HG03520 (cell line): ENCODE results near the gene TPBG.

ENCODE experiments used
- ATAC-seq: cut with Tn5 transposase; IDR thresholded peaks from one replicate; pipeline ENCODE4 v1.9.1; 2021; ENCODE audit warnings: mild to moderate bottlenecking, moderate library complexity; ENCODE audit not compliant: unreplicated experiment

Gene TPBG, protein sequence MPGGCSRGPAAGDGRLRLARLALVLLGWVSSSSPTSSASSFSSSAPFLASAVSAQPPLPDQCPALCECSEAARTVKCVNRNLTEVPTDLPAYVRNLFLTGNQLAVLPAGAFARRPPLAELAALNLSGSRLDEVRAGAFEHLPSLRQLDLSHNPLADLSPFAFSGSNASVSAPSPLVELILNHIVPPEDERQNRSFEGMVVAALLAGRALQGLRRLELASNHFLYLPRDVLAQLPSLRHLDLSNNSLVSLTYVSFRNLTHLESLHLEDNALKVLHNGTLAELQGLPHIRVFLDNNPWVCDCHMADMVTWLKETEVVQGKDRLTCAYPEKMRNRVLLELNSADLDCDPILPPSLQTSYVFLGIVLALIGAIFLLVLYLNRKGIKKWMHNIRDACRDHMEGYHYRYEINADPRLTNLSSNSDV

DNA sequence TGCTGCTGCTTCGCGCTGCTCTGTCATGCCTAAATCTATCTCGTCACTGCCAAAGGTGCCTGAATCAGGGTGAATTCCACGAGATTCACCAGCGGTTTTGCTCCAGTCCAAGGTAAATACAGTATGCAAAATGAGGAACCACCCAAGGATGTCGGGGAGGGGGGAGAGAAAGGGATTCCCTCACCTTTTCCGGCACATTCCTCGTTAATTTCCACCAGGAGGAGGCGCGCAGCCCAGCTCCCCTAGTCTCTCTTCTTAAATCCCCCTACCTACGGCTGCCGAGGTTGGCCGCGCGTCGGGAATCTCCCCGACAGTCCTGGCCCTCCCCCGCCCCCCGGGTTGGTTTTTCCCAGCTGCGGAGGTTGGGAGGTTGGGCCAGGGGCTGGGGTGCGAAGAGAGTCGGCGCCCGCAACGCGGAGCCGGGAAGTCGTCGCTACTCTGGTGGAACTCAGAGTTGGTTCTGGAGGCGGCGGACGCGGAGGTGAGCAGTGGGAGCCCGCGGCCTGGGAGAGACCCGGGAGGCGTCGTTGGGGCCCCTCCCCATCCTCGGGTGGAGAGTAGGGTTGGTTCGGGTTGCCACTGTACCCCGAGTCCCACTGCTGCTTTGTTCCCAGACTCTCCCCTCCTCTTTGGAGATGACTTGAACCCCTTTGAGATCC is at the start of gene TPBG:
Gene TPBG (plus strand): TSS at position 390 of the 659 bp plus-strand sequence. CDS start 1,145 bp downstream, outside the sequence.
- peak; percentile 41 for ATAC-seq

DNA sequence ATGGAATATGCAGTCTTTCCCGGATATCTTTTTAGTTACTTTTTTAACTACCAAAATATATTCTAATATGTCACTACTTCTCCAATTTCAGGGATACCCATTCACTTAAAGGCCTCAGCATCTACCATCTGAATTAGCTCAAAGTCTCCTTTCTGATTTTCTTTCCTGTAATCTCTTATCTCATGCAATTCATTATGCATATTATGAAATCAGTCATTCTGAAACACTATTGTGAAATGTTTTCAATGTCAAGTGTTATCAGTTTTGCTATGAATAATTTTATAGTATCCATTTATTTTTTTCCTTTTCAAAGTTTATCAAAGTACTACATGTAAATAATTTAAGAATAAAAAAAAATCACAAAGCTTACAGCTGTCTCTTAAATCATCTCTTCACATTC is 41.2 kb upstream of the TPBG start:
- ATAC-seq = no peak

DNA sequence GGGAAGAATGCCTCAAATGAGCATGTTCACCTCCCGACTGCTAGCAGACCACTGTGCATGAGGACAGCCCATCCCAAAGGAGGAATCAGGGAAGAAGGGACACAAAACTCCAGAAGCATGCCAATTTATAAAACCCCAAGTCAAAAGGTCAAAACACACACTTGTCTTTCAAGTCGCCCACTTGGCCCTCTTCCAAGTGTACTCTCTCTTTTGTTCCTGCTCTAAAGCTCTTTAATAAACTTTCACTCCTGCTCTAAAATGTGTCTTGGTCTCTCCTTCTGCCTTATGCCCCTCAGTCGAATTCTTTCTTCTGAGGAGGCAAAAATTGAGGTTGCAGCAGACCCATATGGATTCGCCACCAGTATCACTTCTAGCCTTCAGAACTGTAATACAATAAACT is 33.9 kb upstream of the TPBG start:
- ATAC-seq = no peak

DNA sequence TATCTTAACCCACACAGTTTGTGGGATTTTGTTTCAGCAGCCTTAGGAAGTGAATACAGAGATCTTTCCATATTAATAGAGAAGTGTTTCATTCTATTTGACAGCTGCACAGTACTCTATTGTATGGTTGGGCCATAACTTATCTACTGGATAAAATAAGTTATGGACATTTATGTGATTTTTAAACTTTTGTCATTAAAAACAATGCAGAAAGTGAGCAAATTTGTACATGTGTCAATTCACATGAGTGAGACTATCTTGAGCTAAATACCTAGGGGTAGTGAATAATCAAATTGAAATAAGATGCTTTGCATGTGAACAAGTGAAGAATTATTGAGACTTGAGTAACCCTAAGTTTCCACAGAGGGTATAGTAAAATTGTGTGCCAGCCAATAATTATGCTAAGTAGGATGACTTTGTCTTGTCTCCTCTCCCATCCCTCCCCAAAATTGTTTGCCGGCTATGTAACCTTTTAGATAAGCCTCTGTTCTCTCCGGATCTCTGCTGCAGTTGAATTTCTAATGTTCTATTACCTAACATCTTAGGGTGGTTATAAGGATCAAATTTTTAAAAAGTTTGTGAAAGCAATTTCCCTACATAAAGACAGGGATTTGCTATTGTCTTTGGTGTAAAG is 33.3 kb upstream of the TPBG start:
- no peak for ATAC-seq

DNA sequence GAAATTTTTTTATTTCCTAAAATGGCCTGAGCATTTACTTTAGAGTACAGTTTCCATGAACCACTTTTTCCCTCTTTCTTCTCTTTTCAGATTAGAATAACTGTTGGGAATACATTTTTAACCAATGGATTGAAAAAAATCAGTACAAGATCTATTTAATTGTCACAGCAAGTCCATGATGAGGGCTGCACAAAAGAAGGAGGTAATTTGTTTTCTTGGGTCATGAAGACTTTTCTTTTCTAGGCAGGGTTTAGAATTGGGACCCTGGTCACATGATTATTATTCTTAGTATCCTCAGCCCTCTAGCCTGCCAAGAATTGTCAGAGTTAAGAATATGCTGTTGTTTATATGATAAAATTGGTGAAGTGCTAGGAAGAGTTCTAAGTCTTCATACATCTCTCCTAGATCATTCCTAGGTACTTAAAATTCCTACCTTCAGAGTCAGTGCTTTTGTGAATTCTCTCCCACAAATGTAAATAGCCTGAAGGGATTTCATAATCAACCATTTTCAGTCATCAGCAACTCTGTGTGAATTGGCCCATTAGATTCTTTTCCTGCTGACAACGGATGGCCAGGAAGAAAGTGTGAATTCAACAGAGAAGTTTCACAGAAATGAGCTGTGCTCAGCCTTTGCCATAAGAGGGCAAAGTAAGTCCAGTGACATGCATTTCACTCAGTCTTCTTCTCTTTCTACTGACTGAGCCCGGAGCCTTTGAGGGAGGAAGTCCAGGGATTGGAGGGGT is 32.4 kb upstream of the TPBG start:
- no peak for ATAC-seq

DNA sequence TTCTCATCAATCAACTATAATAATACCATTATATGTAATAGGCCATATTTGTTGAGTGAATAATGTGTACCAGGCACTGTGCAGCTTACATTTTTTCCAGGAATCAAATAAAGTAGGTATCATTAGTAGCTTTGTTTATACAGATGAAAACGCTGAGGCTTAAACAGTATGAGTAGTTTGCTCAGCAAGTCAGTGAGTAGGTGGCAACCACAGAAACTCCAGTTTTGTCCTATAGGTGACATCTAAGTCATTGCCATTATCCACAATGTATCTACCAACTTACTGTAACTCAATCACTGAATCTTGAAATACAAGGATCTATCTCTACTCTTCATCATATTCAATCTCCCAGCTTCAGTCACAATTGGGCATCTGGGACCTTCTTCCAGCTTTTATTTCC is 29.8 kb upstream of the TPBG start:
- ATAC-seq = no peak

DNA sequence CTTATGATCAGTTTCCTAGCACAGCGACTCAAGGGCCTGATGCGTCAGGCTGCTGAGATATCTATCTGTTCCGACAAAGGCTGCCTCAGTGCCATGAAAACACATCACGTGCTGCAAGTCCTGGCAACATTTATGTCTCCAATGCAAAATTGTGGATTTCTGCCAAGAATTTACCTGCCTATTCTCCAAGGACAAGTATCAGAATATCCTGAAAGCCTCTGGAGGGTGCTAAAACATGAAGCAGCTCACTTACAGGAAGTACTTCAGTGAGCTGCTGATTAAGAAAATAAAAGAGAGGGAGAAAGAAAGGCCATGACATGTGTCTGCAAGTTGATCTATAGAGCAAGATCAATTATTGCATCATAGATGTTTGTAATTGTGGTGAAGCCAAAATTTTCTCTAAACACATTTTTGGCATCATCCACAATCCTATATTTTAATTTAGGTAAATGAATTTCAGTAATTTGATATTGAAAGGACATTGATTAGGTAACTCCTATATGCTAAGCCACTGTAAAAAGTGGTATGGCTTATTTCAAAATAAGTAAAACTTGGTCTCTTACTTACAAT is 25.8 kb upstream of the TPBG start:
- no peak for ATAC-seq

DNA sequence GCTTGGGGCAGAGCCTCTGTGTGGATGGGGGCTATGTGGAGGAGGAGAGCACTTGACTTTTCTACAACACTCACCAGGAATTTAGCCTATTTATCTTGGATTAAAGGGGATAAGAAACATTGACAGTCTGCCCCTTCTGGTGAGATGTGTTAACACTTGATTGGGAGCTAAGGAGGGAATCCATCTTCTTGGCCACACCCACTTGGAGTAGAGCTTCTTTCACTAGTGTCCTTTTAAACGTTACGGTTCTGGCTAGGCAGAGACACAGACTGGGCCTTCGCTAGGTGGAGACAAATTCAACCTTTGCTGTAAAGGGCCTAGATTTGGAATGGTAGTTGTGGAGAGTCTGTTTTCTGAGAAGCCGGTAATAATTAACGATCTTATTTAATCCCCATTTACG is 15.5 kb upstream of the TPBG start:
- no peak for ATAC-seq

DNA sequence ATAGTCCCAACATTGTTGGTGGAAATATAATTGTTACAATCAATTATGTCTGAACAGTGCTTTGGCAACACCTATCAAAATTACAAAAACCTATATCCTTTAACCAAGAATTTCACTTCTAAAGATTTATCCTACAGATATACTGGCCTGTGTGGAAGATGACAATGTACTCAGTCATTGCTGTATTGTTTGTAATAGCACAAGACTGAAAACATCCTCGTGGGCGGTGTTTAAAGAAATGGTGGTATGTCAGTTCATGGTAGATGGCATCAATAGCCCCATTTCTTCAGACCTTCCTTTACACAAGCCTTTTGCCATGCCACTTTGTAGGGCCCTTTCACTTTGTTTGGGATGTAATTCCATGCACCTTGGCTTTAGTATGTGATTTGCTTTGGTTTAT is 9.8 kb upstream of the TPBG start:
- no peak for ATAC-seq

DNA sequence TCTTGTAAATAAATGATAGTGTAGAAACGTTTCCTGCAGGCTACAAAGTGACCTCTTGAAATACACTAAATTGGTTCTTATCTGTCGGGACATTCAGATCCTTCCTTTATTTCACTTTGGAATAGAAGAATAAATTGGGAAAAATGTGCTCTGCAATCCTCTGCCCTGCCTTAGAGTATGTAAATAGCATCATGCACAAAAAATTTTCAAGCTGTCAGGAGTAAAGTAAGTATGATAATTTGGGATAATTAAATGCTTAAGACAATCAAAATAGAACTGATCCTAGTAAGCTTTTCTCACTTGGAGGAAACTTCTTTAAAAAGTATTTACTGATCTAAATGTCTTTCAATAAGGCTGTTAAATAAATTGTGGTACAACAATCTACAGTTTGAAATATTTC is 3.1 kb upstream of the TPBG start:
- no peak for ATAC-seq

DNA sequence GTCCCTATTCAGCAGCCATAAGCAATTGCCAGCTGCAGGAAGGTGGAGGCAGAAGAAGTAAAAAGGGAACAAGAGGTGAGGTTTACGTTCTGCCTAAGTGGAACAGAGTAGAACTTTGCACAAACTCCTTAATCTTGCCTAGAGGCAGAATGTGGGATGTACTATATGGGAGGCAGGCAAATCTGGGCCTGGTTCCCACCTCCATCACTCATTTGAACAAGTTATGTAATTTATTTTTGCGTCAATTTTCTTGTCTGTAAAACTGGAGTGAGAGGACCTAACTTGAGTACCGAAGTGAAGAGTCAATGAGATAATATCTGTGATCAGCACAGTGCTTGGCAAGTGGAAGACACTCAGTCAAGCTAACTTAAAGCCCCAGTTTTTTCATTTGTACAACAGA is 2.0 kb upstream of the TPBG start:
- no peak for ATAC-seq

DNA sequence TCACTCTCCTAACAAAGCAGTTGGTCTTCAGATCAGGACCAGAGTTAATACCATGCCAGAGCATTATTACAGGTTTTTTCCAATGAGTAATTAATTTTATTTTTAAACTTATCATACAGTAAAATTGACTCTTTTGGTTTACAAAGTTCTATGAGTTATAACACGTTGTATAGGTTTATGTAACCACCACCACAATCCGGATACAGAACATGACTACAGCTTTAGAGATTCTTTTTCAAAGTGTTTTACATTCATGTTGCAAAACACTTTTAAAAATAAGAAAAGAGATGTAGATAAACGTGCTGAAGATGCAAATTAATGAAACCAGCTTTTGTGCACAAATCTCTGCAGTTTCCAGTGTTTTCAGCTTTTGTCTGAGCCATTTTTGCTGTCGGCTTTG is 1.5 kb upstream of the TPBG start:
- no peak for ATAC-seq

DNA sequence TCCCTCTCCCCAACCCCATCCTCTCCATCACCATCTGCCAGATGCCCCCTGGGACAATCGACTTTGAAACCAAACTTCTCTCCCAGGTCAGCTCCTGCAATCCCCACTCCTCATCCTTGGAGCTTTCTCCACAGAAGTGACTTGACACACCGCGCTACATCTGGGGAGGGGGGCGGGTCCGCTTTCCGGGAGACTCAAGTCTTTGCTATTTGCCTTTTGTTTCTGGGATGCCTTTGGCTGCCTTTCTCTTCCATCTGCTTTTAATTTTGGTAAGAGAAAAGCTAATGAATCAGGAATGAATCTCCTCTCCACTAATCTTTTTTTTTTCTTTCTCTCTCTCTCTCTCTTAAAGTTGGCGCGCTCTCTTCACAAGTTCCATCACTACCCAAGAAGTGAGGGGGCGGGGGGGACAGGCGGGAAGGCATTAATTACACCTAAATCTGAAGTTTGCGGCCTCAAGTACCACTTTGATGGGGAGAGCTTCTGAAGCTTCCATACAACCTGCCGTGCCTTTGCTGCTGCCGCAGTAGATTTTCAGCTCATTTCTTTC is 664 bp upstream of the TPBG start:
- no peak for ATAC-seq

DNA sequence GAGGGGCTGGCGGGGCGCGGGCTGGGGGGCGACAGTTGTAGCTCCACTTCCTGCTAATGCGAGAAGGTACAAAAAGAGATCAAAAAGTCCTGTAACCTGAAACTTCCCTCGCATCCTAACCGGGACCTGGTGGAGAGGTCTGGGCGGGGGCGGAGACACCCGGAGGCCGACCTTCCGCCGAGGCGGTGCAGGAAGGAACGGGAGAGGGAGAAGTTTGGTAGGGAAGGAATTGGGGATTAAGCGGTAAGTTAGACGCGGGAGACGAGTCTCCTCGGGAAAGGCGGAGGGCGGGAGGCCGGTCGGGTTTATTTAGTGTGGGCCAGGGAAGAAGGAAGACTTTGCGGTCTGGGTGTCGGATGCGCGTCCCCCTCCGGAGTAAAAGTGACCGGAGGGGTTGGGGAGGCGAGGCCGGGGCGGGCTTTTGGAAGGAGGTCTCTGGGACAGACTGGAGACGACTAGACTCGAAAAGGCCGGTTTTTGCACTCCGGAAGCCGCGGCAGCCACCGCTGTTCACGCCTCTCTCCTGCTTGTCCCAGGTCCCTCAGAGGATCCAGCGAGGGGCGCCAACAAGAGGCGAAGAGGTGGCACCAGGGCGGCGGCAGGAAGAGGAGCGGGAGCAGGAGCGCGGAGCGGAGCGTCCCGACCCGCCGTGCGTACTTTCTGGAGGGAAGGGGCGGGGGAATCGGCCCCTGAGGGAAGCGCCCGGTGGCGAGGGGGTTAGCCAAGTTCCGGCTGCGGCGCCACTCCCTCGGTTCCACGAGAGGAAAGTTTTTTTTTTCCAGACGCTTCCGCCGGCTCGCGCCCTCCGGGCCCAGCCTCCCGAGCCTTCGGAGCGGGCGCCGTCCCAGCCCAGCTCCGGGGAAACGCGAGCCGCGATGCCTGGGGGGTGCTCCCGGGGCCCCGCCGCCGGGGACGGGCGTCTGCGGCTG is 734 bp downstream of the TPBG start:
- ATAC-seq = no peak

DNA sequence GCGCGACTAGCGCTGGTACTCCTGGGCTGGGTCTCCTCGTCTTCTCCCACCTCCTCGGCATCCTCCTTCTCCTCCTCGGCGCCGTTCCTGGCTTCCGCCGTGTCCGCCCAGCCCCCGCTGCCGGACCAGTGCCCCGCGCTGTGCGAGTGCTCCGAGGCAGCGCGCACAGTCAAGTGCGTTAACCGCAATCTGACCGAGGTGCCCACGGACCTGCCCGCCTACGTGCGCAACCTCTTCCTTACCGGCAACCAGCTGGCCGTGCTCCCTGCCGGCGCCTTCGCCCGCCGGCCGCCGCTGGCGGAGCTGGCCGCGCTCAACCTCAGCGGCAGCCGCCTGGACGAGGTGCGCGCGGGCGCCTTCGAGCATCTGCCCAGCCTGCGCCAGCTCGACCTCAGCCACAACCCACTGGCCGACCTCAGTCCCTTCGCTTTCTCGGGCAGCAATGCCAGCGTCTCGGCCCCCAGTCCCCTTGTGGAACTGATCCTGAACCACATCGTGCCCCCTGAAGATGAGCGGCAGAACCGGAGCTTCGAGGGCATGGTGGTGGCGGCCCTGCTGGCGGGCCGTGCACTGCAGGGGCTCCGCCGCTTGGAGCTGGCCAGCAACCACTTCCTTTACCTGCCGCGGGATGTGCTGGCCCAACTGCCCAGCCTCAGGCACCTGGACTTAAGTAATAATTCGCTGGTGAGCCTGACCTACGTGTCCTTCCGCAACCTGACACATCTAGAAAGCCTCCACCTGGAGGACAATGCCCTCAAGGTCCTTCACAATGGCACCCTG is 1.6 kb downstream of the TPBG start:
- ATAC-seq = no peak

DNA sequence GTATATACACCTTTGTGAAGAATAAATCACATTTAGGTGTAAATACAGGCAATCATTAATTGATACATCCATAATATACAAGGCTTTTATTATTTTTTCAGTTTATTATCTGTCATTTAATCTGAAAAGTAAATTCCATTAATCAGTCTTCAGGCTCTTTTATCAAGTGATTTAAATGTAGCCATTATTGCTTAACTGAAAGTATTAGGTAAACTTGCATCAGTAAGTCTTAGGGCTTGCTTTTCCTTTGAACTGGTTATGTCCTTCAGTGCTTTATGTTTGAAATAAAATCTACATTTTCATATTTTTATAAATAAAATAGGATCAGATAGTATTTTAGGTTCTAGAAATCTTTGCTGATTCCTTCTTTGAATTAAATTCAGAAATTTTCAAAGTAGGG is 4.1 kb downstream of the TPBG start:
- no peak for ATAC-seq

DNA sequence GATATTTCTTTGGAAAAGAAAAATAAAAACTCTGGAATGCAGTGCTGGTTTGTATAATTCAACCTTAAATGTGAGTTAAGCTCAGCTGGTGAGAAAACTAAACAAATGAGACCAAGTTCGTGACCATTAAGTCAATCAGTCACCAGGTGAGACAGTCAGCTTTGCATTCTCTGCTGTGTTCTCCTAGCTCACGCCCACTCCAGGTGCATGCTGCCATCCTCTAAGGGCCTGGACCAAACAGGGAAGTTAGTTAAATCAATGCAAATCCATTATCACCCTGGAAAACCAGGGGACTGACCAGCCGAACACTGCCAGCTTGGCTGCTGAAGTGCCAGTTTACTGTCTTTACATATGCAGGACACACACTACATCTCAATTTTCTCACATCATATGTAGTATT is 7.2 kb downstream of the TPBG start:
- no peak for ATAC-seq

DNA sequence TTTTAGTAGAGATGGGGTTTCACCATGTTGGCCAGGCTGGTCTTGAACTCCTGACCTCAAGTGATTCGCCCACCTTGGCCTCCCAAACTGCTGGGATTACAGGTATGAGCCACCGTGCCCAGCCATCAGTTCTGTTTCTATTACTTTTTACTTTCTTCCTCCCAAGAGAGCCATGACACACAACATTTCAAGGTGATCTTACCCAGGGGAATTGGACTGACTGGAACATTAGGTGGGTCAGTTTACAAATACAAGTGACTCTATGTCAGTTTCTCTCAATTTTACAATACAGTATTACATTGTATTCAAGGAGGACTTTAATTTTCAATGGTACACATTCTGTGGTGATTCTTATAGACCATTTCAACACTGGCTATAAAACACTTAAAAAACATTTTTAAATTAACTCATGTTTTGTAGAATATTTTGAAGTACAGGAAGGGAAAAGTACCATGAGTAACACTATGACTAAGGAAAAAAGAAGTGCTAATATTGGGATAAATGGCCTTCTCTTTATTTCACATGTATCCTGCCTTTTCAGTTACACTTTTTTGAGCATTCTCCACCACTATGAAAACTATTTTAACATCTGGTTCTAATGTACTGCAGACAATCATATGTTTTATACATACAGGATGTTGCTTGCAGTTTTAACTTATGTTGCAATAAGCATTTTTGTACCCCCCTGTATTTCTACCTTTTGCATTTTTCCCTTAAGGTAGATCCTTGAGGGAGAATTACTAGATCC is 8.4 kb downstream of the TPBG start:
- no peak for ATAC-seq
